Measurements from ENCODE around the gene HECA. TPM values are rescaled to one million over a fixed set of nuclear protein-coding genes. Genes with fewer than 3 reads are reported as not detected.

Gene HECA
- total and polyA plus RNA-seq, 2 experiments from 2014 or later: 2.4 to 8.1 TPM

DNA sequence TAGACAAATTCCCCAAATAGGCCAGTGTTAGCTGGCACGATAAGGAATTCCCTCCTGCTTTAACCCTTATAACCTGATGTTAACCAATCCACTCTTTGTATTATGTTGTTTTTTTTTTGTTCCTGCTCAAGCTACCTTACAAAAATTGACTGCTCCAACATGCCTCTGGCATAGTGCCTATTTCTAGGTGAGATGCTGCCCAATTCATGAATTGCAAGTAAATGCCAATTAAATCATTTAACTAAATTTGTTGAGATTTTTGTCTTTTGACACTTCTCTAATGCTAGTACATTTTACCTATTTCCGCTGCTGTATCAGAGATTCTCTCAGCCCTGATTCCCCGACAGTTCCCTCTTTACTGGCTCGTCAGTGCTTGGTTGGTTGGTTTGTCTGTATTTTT, 66.5 kb downstream of the HECA start:
- peaks cover 6% of the 10 kb centered on the region; the same call in 1 of the 3 replicates for H3K36me3 Mint-ChIP-seq (ENCODE audit: low read depth)
- H3K27me3 Mint-ChIP-seq (ENCODE audit: insufficient read depth, low read depth, poor library complexity): peaks cover 2% of the 10 kb centered on the region
- H3K4me1 ChIP-seq (ENCODE audit: insufficient read depth): no peaks in the 10 kb centered on the region
- no peaks in the 10 kb centered on the region for H4K20me1 ChIP-seq (replicated peaks; ENCODE audit: insufficient read depth)
- no peaks in the 10 kb centered on the region for H3K79me2 ChIP-seq (replicated peaks; ENCODE audit: insufficient read depth)
- H3F3A ChIP-seq (replicated peaks; ENCODE audit: low read depth): no peaks in the 10 kb centered on the region
- no peak overlapping the region for H2AFZ ChIP-seq
- H3K9me3 Mint-ChIP-seq: peaks cover 15% of the 10 kb centered on the region
- DNase-seq (ENCODE audit: low spot score): no peak
- H3K27ac Mint-ChIP-seq: no peak overlapping the region
- H3K9me2 ChIP-seq (ENCODE audit: insufficient read depth): no peaks in the 10 kb centered on the region
- ATAC-seq: no peak
- H3K36me3 ChIP-seq (ENCODE audit: insufficient read depth): no peaks in the 10 kb centered on the region; the same call in 1 of the 2 replicates
- H3K27me3 ChIP-seq (ENCODE audit: insufficient read depth): no peaks in the 10 kb centered on the region
- H3K4me2 ChIP-seq: no peak overlapping the region
- no peak overlapping the region for H3K27ac ChIP-seq (ENCODE audit: low read depth)
- no peak overlapping the region for H3K4me3 ChIP-seq
- peaks cover 2% of the 10 kb centered on the region; the same call in 1 of the 3 replicates for H3K4me1 Mint-ChIP-seq
- no peak overlapping the region for H3K4me3 Mint-ChIP-seq
- TF ChIP-seq ZNF331 (CRISPR knock-in tag; IDR thresholded peaks at IDR 0.05; ENCODE audit: low read depth) (no peak), ETS1 (IDR thresholded peaks at IDR 0.05) (no peak)

DNA sequence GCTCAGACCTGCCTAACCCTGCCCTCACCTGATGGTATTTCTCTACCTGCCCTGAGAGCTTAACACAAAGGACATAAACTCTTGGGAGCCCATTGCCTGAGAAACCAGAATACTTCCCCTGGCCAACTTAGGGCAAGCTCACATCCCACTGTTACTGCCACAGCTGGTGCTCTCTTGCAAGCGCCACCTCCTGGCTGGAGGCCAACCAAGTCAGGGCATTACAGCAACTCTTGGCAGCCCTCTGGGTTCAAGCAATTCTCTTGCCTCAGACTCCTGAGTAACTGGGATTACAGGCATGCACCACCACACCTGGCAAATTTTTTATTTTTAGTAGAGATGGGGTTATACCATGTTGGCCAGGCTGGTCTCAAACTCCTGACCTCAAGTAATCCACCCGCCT, 70.1 kb downstream of the HECA start:
- H3K4me2 ChIP-seq: no peak overlapping the region
- peaks cover 43% of the 10 kb centered on the region for H3K9me3 Mint-ChIP-seq
- no peak overlapping the region for H3K4me3 ChIP-seq
- no peaks in the 10 kb centered on the region for H3K27me3 ChIP-seq (ENCODE audit: insufficient read depth)
- no peaks in the 10 kb centered on the region for H3K4me1 ChIP-seq (ENCODE audit: insufficient read depth)
- H2AFZ ChIP-seq: no peak overlapping the region
- no peaks in the 10 kb centered on the region for H3K4me1 Mint-ChIP-seq
- no peaks in the 10 kb centered on the region for H3F3A ChIP-seq (replicated peaks; ENCODE audit: low read depth)
- ATAC-seq (no peak), DNase-seq (ENCODE audit: low spot score) (no peak)
- no peaks in the 10 kb centered on the region for H3K9me2 ChIP-seq (ENCODE audit: insufficient read depth)
- H4K20me1 ChIP-seq (replicated peaks; ENCODE audit: insufficient read depth): no peaks in the 10 kb centered on the region
- H3K27ac ChIP-seq (ENCODE audit: low read depth): no peak overlapping the region
- H3K4me3 Mint-ChIP-seq: no peak overlapping the region
- no peaks in the 10 kb centered on the region for H3K79me2 ChIP-seq (replicated peaks; ENCODE audit: insufficient read depth)
- H3K36me3 Mint-ChIP-seq (ENCODE audit: low read depth): peaks cover 23% of the 10 kb centered on the region
- no peak overlapping the region for H3K27ac Mint-ChIP-seq
- TF ChIP-seq, protein P1, sequence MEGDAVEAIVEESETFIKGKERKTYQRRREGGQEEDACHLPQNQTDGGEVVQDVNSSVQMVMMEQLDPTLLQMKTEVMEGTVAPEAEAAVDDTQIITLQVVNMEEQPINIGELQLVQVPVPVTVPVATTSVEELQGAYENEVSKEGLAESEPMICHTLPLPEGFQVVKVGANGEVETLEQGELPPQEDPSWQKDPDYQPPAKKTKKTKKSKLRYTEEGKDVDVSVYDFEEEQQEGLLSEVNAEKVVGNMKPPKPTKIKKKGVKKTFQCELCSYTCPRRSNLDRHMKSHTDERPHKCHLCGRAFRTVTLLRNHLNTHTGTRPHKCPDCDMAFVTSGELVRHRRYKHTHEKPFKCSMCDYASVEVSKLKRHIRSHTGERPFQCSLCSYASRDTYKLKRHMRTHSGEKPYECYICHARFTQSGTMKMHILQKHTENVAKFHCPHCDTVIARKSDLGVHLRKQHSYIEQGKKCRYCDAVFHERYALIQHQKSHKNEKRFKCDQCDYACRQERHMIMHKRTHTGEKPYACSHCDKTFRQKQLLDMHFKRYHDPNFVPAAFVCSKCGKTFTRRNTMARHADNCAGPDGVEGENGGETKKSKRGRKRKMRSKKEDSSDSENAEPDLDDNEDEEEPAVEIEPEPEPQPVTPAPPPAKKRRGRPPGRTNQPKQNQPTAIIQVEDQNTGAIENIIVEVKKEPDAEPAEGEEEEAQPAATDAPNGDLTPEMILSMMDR (conservative IDR thresholded peaks at IDR 0.05; ENCODE audit: low read depth in 2 of 2): peak; percentile 15 to 38; a peak in 2 of 4 replicates
- TF ChIP-seq REST (IDR thresholded peaks at IDR 0.05; ENCODE audit: unreplicated experiment) (no peak), CREB1 (CRISPR knock-in tag; IDR thresholded peaks at IDR 0.05; ENCODE audit: low read depth) (no peak), ETS1 (IDR thresholded peaks at IDR 0.05) (no peak), JUNB (IDR thresholded peaks at IDR 0.05; ENCODE audit: unreplicated experiment) (no peak), ZNF331 (CRISPR knock-in tag; IDR thresholded peaks at IDR 0.05; ENCODE audit: low read depth) (no peak)
- TF ChIP-seq, protein P2, sequence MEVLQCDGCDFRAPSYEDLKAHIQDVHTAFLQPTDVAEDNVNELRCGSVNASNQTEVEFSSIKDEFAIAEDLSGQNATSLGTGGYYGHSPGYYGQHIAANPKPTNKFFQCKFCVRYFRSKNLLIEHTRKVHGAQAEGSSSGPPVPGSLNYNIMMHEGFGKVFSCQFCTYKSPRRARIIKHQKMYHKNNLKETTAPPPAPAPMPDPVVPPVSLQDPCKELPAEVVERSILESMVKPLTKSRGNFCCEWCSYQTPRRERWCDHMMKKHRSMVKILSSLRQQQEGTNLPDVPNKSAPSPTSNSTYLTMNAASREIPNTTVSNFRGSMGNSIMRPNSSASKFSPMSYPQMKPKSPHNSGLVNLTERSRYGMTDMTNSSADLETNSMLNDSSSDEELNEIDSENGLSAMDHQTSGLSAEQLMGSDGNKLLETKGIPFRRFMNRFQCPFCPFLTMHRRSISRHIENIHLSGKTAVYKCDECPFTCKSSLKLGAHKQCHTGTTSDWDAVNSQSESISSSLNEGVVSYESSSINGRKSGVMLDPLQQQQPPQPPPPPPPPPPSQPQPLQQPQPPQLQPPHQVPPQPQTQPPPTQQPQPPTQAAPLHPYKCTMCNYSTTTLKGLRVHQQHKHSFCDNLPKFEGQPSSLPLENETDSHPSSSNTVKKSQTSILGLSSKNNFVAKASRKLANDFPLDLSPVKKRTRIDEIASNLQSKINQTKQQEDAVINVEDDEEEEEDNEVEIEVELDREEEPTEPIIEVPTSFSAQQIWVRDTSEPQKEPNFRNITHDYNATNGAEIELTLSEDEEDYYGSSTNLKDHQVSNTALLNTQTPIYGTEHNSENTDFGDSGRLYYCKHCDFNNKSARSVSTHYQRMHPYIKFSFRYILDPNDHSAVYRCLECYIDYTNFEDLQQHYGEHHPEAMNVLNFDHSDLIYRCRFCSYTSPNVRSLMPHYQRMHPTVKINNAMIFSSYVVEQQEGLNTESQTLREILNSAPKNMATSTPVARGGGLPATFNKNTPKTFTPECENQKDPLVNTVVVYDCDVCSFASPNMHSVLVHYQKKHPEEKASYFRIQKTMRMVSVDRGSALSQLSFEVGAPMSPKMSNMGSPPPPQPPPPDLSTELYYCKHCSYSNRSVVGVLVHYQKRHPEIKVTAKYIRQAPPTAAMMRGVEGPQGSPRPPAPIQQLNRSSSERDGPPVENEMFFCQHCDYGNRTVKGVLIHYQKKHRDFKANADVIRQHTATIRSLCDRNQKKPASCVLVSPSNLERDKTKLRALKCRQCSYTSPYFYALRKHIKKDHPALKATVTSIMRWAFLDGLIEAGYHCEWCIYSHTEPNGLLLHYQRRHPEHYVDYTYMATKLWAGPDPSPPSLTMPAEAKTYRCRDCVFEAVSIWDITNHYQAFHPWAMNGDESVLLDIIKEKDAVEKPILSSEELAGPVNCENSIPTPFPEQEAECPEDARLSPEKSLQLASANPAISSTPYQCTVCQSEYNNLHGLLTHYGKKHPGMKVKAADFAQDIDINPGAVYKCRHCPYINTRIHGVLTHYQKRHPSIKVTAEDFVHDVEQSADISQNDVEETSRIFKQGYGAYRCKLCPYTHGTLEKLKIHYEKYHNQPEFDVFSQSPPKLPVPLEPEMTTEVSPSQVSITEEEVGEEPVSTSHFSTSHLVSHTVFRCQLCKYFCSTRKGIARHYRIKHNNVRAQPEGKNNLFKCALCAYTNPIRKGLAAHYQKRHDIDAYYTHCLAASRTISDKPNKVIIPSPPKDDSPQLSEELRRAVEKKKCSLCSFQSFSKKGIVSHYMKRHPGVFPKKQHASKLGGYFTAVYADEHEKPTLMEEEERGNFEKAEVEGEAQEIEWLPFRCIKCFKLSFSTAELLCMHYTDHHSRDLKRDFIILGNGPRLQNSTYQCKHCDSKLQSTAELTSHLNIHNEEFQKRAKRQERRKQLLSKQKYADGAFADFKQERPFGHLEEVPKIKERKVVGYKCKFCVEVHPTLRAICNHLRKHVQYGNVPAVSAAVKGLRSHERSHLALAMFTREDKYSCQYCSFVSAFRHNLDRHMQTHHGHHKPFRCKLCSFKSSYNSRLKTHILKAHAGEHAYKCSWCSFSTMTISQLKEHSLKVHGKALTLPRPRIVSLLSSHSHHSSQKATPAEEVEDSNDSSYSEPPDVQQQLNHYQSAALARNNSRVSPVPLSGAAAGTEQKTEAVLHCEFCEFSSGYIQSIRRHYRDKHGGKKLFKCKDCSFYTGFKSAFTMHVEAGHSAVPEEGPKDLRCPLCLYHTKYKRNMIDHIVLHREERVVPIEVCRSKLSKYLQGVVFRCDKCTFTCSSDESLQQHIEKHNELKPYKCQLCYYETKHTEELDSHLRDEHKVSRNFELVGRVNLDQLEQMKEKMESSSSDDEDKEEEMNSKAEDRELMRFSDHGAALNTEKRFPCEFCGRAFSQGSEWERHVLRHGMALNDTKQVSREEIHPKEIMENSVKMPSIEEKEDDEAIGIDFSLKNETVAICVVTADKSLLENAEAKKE (CRISPR knock-in tag; IDR thresholded peaks at IDR 0.05): no peak
- H3K36me3 ChIP-seq (ENCODE audit: insufficient read depth): peaks cover 9% of the 10 kb centered on the region; the same call in 1 of the 2 replicates
- H3K27me3 Mint-ChIP-seq (ENCODE audit: insufficient read depth, low read depth, poor library complexity): peaks cover 2% of the 10 kb centered on the region

Data from GM23338 (cell line).